Lung (tissue), 12 donors: Measurements from ENCODE around the gene CDYL. TPM values are rescaled to one million over a fixed set of nuclear protein-coding genes. Genes with fewer than 3 reads are reported as not detected.
A peak's percentile ranks its signal among the peaks of the same experiment; 100 is the strongest.

Source experiments
- ATAC-seq: fragments of 200-7000 bp; cut with Tn5 transposase; one replicate; pipeline ENCODE4 v1.9.1; 2020; ENCODE audit warnings: moderate number of reproducible peaks; ENCODE audit not compliant: insufficient read depth, low FRiP score
- DNase-seq, 3 donors: peaks; one replicate each; pipeline ENCODE4 v3.0.0-alpha.2; 2013 to 2017
- H3K27ac ChIP-seq, 2 donors: one replicate each; pipeline ENCODE4 v1.5.1; 2013; ENCODE audit warnings: mild to moderate bottlenecking in 2 of 2, moderate library complexity in 2 of 2, control low read depth in 1 of 2, inconsistent platforms in 1 of 2, low read depth in 1 of 2, low read length in 1 of 2
- H3K27me3 ChIP-seq, 3 donors: one replicate each; pipeline ENCODE4 v1.5.1; 2013; ENCODE audit warnings: low read length in 2 of 3; ENCODE audit not compliant: control insufficient read depth in 3 of 3, insufficient read depth in 3 of 3
- H3K36me3 ChIP-seq, 4 donors: one replicate each; pipeline ENCODE4 v1.5.1; 2013; ENCODE audit warnings: low read length in 4 of 4, mild to moderate bottlenecking in 1 of 4, moderate library complexity in 1 of 4; ENCODE audit not compliant: control insufficient read depth in 4 of 4, insufficient read depth in 4 of 4
- H3K4me1 ChIP-seq, 5 donors: one replicate each; pipeline ENCODE4 v1.5.1; 2013; ENCODE audit warnings: low read length in 5 of 5, mild to moderate bottlenecking in 2 of 5, moderate library complexity in 1 of 5; ENCODE audit not compliant: control insufficient read depth in 5 of 5, insufficient read depth in 5 of 5
- H3K4me3 ChIP-seq: one replicate; pipeline ENCODE4 v1.5.1; 2013; ENCODE audit warnings: mild to moderate bottlenecking, control low read depth, moderate library complexity
- H3K9ac ChIP-seq, 2 donors: one replicate each; pipeline ENCODE4 v1.5.1; 2013; ENCODE audit warnings: low read length in 2 of 2, control low read depth in 1 of 2; ENCODE audit not compliant: insufficient read depth in 1 of 2
- H3K9me3 ChIP-seq, 4 donors: one replicate each; pipeline ENCODE4 v1.5.1; 2013; ENCODE audit warnings: low read length in 3 of 4, mild to moderate bottlenecking in 1 of 4, moderate library complexity in 1 of 4; ENCODE audit not compliant: control insufficient read depth in 4 of 4, insufficient read depth in 3 of 4
- CTCF ChIP-seq: IDR thresholded peaks from 2 replicates; pipeline ENCODE4 v1.5.1; 2012; ENCODE audit warnings: mild to moderate bottlenecking; ENCODE audit errors: control extremely low read depth, extremely low read depth
- WGBS, 2 donors: extraction: QIAGEN DNeasy Blood & Tissue Kit; methylation state at CpG; one replicate each; pipeline ENCODE4 v1.1.7; 2013; 5-methylcytosine and 5-hydroxymethylcytosine counted together
- polyA plus RNA-seq, 2 donors: library from polyadenylated mRNA; stranded (reverse); fragments of 200-250 nt; gene quantifications; one replicate each; pipeline ENCODE4 v1.2.1, GENCODE V29; 2013
- total RNA-seq, 2 donors: library from RNA; depleted of rRNA in 1 of 2; stranded (reverse); fragments of >200 nt in 1 of 2; gene quantifications; one replicate each; pipeline ENCODE4 v1.2.1, GENCODE V29; 2014 to 2021
- donor health status: control.
- donor health status: control.
- donor health status: Bipolar disorder and iron deficiency.
- donor health status: healthy.
- donor health status: DM: yes; HTN: yes; CAD: no.

The CDYL gene
- total and polyA plus RNA-seq, 4 donors: 5.8 to 51.6 (median 20.9) TPM

- no peak for ATAC-seq
- Histone ChIP-seq H3K27me3 (no peaks in the 10 kb centered on the region), H3K4me3 (no peak overlapping the region), H3K27ac (no peak overlapping the region), H3K9ac (no peak overlapping the region), H3K36me3 (no peaks in the 10 kb centered on the region), H3K4me1 (peaks cover 0 to 5% (median 0%) of the 10 kb centered on the region in 5 donors), H3K9me3 (no peaks in the 10 kb centered on the region)
- WGBS, 2 donors: 82 to 88% methylated on average over 4 of the region's 4 CpGs
- no peak for TF ChIP-seq CTCF
- no peak for DNase-seq
Observed at GRCh38 chr6:4817551-4817950, 41.3 kb downstream of the CDYL start.

GRCh38 chr6:4818272-4818938, 42.2 kb downstream of the CDYL start:
- Histone ChIP-seq H3K4me3 (no peak overlapping the region), H3K27me3 (no peaks in the 10 kb centered on the region), H3K9ac (no peak overlapping the region), H3K9me3 (no peaks in the 10 kb centered on the region), H3K27ac (no peak overlapping the region), H3K36me3 (no peaks in the 10 kb centered on the region), H3K4me1 (peaks cover 0 to 5% (median 0%) of the 10 kb centered on the region in 5 donors)
- 92 to 94% methylated on average over 4 of the region's 4 CpGs for WGBS, 2 donors
- ATAC-seq (no peak), DNase-seq (no peak)
- no peak for TF ChIP-seq CTCF

- WGBS, 2 donors: 81 to 95% methylated on average over 1 of the region's 1 CpG
Observed at GRCh38 chr6:4819706-4820283, 43.6 kb downstream of the CDYL start.

More at GRCh38 chr6:4819706-4820283, 43.6 kb downstream of the CDYL start:
- Histone ChIP-seq H3K27me3 (no peaks in the 10 kb centered on the region), H3K4me3 (no peak overlapping the region), H3K9ac (no peak overlapping the region), H3K4me1 (peaks cover 0 to 2% (median 0%) of the 10 kb centered on the region in 5 donors), H3K36me3 (no peaks in the 10 kb centered on the region), H3K27ac (no peak overlapping the region), H3K9me3 (peaks cover 0 to 3% (median 0%) of the 10 kb centered on the region in 4 donors)
- ATAC-seq (peak; percentile 8), DNase-seq (no peak)
- no peak for TF ChIP-seq CTCF
